ENCODE results near the gene MAP2K7. TPM values are rescaled to one million over a fixed set of nuclear protein-coding genes. Genes with fewer than 3 reads are reported as not detected.
"Not testable (repeated sequence)": the region's sequence is repeated elsewhere in the genome, so short reads cannot be mapped to it uniquely, and the experiment has no call there.

The MAP2K7 gene
- total RNA-seq, 1 donor = 10.2 TPM

DNA sequence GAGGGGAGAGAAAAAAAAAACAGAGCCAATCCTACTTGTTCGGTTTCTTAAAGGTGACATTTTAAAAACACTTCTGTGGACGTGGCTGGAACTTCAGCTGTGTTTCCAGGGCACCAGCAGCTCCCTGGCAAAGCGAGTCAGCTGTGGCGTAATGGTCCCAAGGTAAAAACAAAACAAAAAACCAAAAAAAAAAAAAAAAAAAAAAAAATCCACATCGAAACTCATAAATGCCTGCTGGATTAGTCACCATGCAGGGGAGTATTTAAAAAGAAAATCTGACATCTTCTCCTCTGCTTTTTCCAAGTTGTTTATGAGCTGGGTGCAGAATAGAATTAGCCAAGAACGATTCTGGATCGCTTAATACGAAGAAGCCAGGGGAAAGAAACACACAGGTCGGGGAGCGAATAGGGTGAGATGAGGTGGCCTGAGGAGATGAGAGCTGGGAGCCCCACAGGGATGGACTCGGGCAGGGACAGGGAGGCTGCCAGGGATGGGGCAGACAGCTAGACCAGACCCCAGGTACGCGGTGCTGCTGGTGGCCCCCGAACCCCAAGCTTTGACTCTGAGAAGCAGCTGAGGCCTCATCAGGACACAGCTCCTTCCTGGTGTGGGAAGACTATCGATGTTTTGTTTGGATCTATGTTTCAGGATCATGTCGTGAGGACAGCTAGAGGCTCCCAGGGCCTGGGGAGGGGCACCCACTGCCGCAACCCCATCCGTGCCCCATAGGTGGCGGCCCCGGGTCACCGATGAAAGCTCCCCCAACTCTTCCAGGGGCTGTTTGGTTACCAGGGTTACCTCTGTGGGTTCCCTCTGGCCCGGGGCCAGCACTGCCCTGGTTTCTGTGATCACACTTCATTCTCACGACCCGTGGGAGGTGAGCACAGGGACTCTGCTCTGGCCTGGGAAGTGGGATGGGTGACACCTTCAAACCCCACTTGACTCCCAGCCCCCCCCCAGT lies 25.3 kb downstream of the MAP2K7 start:
- TF ChIP-seq, protein P1, sequence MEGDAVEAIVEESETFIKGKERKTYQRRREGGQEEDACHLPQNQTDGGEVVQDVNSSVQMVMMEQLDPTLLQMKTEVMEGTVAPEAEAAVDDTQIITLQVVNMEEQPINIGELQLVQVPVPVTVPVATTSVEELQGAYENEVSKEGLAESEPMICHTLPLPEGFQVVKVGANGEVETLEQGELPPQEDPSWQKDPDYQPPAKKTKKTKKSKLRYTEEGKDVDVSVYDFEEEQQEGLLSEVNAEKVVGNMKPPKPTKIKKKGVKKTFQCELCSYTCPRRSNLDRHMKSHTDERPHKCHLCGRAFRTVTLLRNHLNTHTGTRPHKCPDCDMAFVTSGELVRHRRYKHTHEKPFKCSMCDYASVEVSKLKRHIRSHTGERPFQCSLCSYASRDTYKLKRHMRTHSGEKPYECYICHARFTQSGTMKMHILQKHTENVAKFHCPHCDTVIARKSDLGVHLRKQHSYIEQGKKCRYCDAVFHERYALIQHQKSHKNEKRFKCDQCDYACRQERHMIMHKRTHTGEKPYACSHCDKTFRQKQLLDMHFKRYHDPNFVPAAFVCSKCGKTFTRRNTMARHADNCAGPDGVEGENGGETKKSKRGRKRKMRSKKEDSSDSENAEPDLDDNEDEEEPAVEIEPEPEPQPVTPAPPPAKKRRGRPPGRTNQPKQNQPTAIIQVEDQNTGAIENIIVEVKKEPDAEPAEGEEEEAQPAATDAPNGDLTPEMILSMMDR (IDR thresholded peaks at IDR 0.05; ENCODE audit: insufficient read depth, low read length) = peak; percentile 58
- H3K4me3 ChIP-seq (ENCODE audit: low read depth, low read length) = peak overlapping the region; percentile 44

DNA sequence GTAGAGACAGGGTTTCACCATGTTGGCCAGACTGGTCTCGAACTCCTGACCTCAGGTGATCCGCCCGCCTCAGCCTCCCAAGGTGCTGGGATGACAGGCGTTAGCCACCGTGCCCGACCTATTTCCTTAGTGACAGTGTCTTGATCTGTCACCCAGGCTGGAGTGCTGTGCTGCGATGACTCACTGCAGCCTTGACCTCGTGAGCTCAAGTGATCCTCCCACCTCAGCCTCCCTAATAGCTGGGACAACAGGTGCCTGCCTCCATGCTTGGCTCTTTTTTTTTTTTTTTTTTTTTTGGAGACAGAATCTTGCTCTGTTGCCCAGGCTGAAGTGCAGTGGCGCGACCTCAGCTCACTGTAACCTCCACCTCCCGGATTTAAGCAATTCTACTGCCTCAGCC lies 26.4 kb downstream of the MAP2K7 start:
- not testable (repeated sequence) for DNase-seq (ENCODE audit: low read depth); H3K4me3 ChIP-seq (ENCODE audit: low read depth, low read length)

More for the DNA sequence above, 25.3 kb downstream of the MAP2K7 start:
- DNase-seq (ENCODE audit: low read depth) = peak; percentile 94

DNA sequence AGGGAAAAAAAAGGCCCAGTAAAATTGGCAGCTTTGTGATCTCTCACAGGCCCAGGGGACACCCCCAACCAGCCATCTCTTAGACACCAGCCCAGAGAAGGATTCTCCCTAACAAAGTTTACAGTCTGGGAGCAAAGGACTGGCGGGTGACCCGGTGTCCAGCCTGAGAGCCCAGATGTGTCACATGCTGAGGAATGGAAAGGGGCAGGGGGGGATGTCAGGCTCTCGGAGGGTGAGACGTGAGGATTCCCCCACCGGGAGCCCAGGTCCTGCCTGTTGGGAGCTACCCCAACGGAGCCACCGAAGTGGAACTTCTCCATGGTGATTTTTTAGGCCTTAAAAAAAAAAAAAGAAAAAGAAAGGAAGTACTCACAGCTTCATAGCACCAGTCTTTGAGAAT lies 27.1 kb downstream of the MAP2K7 start:
- TF ChIP-seq, protein P1 (IDR thresholded peaks at IDR 0.05; ENCODE audit: insufficient read depth, low read length) = no peak
- no peak overlapping the region for H3K4me3 ChIP-seq (ENCODE audit: low read depth, low read length)
- no peak for DNase-seq (ENCODE audit: low read depth)

- DNase-seq (ENCODE audit: low read depth) = no peak
- TF ChIP-seq, protein P1 (IDR thresholded peaks at IDR 0.05; ENCODE audit: insufficient read depth, low read length) = no peak
- H3K4me3 ChIP-seq (ENCODE audit: low read depth, low read length) = no peak overlapping the region
Observed at GRCh38 chr19:7931221-7932061, 27.8 kb downstream of the MAP2K7 start.

GRCh38 chr19:7932276-7932929 lies 28.7 kb downstream of the MAP2K7 start:
- TF ChIP-seq, protein P1 (IDR thresholded peaks at IDR 0.05; ENCODE audit: insufficient read depth, low read length) = no peak
- no peak for DNase-seq (ENCODE audit: low read depth)
- H3K4me3 ChIP-seq (ENCODE audit: low read depth, low read length) = no peak overlapping the region

DNA sequence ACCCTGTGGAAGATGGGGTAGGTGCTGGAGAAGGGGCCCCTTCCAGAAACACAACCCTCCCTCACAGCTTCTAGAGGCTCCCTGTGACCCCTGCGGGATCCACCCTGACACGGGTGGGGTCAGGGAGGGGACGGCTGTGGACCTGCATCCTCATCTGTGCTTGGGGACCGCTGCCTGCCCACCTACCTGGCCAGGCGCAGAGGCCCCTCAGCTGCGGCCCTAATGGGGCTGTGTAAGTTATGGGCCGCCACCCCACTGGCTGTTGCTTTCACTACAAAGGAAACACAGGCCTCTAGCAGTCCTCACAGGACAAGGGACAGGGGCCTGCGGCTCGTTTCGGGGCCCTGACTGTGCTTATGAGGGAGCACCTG lies 29.2 kb downstream of the MAP2K7 start:
- no peak overlapping the region for H3K4me3 ChIP-seq (ENCODE audit: low read depth, low read length)
- DNase-seq (ENCODE audit: low read depth) = no peak
- TF ChIP-seq, protein P1 (IDR thresholded peaks at IDR 0.05; ENCODE audit: insufficient read depth, low read length) = no peak

Measured in fibroblast of the aortic adventitia (primary cell).